T47D (cell line): ENCODE data around the gene PTTG1.

Experiments used
- DNase-seq, 2 experiments: peaks; one replicate each; pipeline versions ENCODE4 v3.0.0 to v3.0.0-alpha.2; 2011 to 2012; ENCODE audit warnings: low read depth in 1 of 2, low spot score in 1 of 2
- JUND ChIP-seq: IDR thresholded peaks from 2 replicates; pipeline ENCODE4 v1.6.1; 2012; ENCODE audit warnings: low read depth
- in situ Hi-C: cut with HindIII; loops from 2 replicates; pipeline ENCODE4 v1.10.0; 2016; ENCODE audit warnings: low sequenced_read_pairs, low pct_unique_long_range_greater_than_20kb

The PTTG1 gene

DNA sequence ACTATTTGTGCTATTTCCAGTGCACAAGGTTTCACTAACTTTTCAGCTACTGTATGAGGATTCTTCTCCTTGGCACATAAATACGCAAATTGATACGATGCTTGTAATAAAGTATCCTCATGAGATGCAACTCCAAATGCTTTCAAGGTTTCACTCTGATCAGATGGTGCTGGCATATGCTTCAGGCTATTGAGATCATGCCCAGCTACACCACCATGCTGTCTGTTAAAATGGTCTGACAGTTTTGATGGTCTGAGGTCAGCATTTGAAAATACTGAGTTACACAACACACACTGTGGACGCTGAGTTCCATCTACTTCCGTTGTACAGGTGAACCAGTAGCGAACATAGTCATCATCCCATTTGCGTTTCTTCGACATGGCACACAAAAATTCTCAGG lies 26.5 kb upstream of the PTTG1 start:
- in situ Hi-C loops, result no loop called here
- no peak for TF ChIP-seq JUND
- DNase-seq, result no peak

DNA sequence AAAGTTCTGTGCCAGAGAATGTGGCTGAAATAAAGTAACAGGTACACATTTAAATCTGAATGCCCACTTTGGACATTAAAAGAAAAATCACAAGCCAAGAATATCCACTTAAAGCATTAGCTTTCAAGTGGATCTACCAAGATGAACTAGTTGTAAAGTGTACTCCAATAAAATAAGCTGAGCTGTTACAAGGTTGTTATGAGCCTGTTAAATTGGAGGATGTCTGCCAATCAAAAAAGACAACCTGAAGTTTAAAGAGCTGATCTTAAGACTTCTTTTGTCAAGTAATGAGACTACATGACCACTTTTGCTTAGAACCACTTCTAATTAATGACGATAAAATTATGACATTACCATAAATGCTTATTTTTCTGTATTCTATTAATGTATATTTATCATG lies 24.2 kb upstream of the PTTG1 start:
- in situ Hi-C loops, result no loop called here
- no peak for TF ChIP-seq JUND
- no peak for DNase-seq

DNA sequence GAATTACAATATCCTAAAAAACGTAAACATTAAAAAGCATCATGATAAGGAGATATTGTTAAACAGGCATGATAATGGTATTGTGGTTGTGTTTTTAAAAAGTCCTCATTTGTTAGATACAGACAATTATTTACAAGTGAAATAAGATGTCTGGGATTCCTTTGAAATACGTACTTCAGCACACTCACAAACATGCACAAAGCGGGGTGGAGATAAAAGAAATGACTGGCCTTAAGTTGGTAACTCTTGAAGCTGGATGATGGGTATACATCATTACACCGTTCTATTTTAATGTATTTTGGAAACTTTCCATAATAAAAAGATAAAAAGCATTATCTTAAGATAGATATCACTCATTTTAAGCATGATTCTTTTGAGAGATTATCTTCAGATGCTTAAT lies 22.8 kb upstream of the PTTG1 start:
- no peak for TF ChIP-seq JUND
- in situ Hi-C loops, result no loop called here
- DNase-seq, result no peak

DNA sequence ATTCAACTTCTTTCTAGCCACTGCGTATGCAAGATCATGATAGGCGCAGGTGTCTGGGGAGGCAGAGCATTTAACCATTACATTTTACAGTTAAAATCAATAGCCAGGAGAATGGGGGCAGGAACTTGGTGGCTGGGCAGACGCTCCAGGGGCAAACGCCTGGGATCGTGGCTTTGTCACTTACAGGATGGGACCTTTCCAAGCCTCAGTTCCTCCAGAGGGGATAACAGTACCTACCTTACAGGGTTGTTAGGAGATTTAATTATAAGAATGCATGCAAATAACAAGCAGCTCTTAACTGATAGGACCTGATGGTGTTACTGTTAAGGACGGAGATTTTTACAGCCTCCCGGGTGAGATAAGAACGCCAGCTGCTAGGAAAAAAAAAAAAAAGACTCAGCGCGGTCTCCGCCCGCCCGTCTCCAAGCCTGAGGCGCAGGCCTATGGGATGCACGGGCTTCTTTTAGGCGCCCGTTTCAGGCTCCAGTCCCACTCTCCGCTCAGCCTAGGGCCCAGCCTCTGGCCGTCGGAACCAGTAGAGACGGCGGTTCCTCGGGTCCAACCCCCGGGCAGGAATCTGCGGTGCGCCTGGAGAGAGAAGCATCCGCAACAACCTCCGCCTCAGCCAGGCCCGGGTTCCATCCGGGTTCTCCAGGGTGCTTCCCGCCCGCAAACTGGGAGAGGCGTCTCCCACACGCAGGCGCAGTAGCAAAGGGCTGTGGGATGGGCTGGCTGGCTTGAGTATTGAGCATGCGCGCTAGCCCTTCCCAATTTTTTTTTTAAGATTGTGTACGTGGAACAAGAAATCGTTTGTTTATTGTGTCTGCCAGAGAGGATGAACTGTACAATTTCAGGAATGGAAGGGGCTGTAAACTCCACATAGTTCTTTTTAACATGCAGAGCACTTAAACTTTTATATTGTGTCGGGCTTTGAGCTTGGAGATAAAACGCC lies 22.0 kb upstream of the PTTG1 start, which contains the start of gene FAM200C:
TSS of gene FAM200C (minus strand) at position 653 of the 952 bp plus-strand sequence. CDS start 4,564 bp downstream, outside the sequence.
- in situ Hi-C loops, result no loop called here
- TF ChIP-seq JUND, result no peak
- DNase-seq, result peak; percentile 86 to 96

DNA sequence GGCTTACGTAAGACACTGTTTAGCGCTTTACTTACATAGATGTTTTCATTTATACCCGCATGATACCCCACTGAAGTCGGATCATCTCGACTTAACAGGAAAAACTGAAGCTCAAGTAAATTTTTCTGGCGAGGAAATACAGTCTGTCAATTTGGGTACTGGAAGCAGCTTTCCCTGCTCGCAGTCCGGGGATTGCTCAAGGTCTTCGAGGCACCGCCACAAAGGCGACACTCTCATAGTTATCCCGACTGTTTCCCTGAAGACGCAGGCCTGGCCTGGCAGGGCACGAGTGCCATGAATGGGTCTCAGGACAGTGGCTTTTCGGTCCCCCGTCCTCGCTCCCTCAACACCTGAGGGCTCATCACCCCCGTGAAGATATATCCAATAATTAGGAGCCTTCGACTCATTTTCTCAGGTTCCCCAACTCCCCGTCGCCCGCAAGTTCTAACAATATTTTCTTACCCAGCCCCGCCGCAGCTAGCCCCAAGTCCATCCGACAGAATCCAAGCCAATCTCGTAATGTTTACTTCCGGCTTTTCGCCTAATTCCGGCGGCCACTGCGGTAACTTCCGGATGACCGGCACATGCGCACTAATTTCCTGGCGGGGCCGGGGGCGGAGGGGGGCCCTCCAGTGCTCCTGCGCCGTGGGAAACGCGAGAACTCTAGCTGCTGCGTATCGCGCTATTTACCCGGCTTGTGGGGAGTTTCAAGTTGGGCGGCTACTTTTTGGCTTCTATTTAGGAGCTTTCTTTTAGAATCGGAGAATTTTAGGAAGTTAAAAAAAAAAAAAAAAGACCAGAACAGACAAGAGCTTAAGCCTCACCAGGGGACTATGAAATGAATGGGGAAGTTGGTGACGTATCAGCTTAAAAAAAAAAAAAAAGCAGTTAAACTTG lies 2.8 kb upstream of the PTTG1 start, which contains the start of gene SLU7:
TSS of gene SLU7 (minus strand) at position 521 of the 897 bp plus-strand sequence. CDS start 3,787 bp downstream, outside the sequence.
- in situ Hi-C loops, result no loop called here
- DNase-seq, result peak; percentile 70 to 98
- no peak for TF ChIP-seq JUND

DNA sequence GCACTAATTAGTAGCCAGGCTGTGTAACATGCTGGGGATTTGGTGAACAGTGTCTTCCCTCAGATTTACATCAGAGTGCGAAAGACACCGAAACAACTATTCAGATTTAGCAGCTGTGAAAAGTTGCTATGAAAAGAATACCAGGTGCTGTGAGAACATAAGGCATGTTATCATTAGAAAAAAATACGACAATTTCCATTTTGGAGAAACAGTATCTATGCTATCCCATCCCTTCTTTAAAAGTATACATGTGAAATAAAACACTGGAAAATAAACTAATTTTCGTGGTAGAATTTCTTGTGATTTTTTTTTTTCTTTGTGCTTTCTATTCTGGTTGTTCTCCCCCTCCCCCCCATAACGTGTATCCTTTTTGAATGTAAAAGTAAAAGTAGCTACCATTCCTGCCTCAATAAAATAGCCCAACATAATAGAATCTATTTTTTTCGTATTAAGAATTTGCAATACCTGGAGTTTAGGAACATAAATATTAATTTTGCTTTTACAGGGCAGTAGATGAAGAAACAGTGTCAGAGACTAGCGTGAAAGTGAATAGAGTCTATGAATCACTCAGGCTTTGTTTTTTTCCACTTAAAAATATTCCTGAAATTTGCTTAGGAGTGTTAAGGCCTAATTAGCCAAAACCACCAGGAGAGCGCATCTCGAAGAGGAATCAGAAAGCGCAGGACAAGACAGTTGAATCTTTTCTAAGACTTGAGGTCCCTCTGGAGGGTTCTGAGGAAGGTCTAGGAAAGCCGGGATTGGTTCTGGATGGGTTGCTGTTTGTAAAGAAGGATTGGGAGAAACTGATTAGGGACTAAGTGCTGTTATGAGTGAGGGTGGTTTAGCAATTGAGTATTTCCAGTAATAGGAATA lies 2.0 kb upstream of the PTTG1 start:
- no peak for DNase-seq
- no peak for TF ChIP-seq JUND
- in situ Hi-C loops, result no loop called here

DNA sequence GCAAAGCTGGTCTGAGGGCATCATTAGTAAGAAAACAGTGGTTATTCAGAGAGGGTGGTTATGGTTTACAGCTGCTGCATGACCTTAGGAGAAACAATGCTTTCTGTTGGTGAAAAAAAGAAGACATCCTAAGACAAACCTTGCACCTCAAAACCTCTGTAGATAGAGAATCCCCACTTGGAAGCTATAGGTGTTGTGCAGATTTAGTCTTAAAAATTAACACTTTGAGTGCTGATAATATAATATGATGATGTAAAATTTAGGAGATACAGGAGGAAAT lies 1.4 kb upstream of the PTTG1 start:
- no peak for DNase-seq
- in situ Hi-C loops, result no loop called here
- no peak for TF ChIP-seq JUND

DNA sequence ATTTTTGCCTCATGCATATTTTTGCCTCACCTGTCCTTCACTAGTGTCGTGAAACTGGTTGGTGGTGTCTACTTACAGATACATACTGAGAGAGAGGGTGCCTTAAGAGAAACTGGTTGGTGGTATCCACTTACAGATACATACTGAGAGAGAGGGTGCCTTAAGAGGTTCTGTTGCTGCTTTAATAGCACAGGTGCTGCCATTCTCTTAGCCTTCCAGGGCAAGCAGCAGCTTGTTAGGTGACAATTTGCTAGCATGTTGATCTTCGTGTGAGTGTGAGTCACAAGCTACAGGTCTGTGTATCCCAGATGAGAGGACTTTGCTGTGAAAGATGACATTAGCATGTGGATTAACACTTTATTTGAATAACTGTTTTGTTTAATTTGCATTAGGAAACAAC lies 1.4 kb downstream of the PTTG1 start:
- DNase-seq, result peak in 1 of 2 experiments; percentile 30
- in situ Hi-C loops, result no loop called here
- TF ChIP-seq JUND, result no peak

DNA sequence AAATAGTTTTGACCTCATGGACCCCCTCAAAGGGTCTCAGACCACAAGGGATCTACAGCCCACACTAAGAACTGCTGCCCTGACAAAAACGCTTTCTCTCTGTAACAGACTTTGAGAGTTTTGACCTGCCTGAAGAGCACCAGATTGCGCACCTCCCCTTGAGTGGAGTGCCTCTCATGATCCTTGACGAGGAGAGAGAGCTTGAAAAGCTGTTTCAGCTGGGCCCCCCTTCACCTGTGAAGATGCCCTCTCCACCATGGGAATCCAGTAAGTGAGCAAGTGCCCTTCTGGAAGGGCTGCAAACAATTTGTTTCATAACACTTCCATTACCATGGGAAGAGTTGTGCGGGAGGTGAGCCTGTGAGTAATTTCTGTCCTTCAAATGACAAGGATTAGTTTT lies 6.0 kb downstream of the PTTG1 start:
- TF ChIP-seq JUND, result no peak
- in situ Hi-C loops, result no loop called here
- no peak for DNase-seq

DNA sequence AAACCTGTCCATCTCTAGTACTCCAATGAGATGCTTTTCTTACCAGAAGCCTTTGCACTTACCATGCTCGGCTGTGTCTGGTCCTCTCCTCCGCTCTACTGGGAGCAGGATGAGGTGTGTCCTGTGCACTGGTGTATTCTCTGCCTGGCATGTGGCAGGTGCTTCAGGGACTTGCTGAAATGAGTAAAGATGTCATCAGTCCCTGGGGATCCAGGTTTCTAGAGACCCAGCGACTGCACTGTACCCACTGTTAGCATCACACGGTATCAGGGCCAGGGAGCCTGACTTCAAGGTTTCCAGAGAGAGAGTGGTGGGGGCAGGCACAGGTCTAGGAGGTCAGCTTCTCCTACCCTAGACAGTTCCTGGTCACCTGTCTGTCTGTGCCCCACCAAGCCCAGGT lies 10.5 kb downstream of the PTTG1 start:
- DNase-seq, result no peak
- in situ Hi-C loops, result no loop called here
- TF ChIP-seq JUND, result no peak

DNA sequence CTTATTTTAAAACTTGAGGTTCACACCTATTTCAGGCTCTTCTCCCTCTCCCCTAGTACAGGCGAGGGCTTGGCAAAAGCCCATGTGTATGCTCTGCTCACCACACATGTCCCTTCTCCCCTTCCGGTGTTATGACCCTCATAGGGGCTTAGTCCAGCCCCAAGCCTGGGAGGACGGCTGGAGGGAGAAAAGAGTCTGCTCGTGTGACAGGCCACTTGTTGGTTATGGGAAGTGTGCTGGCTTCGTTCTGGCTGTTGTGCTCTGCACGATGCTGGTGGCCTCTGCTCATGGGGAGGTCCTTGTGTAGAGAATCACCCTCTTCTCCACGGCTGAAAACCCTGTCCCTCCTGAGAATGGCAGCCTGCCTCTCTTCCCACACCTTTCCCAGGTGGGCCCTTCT lies 11.1 kb downstream of the PTTG1 start:
- in situ Hi-C loops, result no loop called here
- DNase-seq, result no peak
- TF ChIP-seq JUND, result no peak

DNA sequence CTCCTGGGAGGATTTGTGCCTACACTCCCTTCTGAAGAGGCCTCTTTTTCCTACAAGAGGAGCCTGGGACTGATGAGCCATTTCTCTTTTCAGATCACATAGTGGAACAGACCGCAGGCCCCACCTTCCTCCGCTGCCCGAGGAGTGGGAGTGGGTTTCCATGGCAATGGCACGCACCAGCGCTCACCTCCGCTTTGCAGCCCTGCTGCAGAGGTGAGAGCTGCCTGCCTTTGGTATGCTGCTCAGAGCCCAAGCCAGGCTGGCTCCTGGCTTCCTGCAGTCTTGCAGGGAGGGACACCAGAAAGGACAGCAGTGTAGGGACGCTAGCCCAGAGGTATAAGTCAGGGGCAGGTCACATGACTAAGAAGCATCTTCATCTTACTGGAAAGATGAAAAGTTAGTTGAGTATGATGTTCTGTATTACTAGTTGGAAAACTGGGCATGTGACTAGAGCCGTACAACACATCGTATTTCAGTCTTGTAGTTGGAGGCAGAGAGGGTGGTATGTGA lies 12.4 kb downstream of the PTTG1 start:
- in situ Hi-C loops, result no loop called here
- TF ChIP-seq JUND, result no peak
- DNase-seq, result no peak
